Ovary (tissue), 9 donors: ENCODE measurements around the gene VAV2. TPM values are rescaled to one million over a fixed set of nuclear protein-coding genes. Genes with fewer than 3 reads are reported as not detected.

Experiments used
- DNase-seq, 5 donors: peaks; one replicate each; pipeline ENCODE4 v3.0.0-alpha.2; 2019 to 2020
- H3K27ac ChIP-seq, 2 donors: fragments of 200-600 bp; one replicate each; pipeline versions ENCODE4 v1.5.1 to v1.8.0; 2019 to 2022
- H3K27me3 ChIP-seq: fragments of 200-600 bp; one replicate; pipeline ENCODE4 v1.8.0; 2022
- H3K36me3 ChIP-seq: fragments of 200-600 bp; sonication (generic); one replicate; pipeline ENCODE4 v1.5.1; 2019
- H3K4me1 ChIP-seq: one replicate; pipeline ENCODE4 v1.8.1; 2013; ENCODE audit warnings: mild to moderate bottlenecking, moderate library complexity; ENCODE audit not compliant: insufficient read depth
- H3K4me3 ChIP-seq: fragments of 200-600 bp; sonication (generic); one replicate; pipeline ENCODE4 v1.5.1; 2017
- H3K9me3 ChIP-seq, 2 donors: fragments of 200-600 bp in 1 of 2; sonication (generic) in 1 of 2; one replicate each; pipeline versions ENCODE4 v1.5.1 to v1.8.1; 2013 to 2019; ENCODE audit warnings: mild to moderate bottlenecking in 1 of 2, moderate library complexity in 1 of 2
- EP300 ChIP-seq: sonication (generic); formaldehyde crosslinking; IDR thresholded peaks from one replicate; pipeline ENCODE4 v1.6.1; 2017; ENCODE audit warnings: antibody characterized with exemption
- POLR2A ChIP-seq: fragments of 450-650 bp; IDR thresholded peaks from one replicate; pipeline ENCODE4 v1.6.1; 2017; ENCODE audit warnings: antibody characterized with exemption, mild to moderate bottlenecking, moderate library complexity
- WGBS, 3 donors: extraction: QIAGEN DNeasy Blood & Tissue Kit in 1 of 3; methylation state at CpG; one replicate each; pipeline versions ENCODE4 v1.1.5 to v1.1.7; 2013 to 2017; 5-methylcytosine and 5-hydroxymethylcytosine counted together
- intact Hi-C, 4 donors: fragments of 100-400 bp; cut with DNase I; formaldehyde crosslinking; loops; one replicate each; pipeline versions ENCODE4 v1.11.0 to v1.15.1; 2022 to 2023
- polyA plus RNA-seq, 2 donors: library from polyadenylated mRNA; stranded (reverse); fragments of 200-250 nt in 1 of 2; fragments of 350-450 nt in 1 of 2; fragmentation: Illumina TruSeq in 1 of 2; extraction: RNeasy Lipid Tissue Mini Kit (QIAGEN cat#74804) in 1 of 2; gene quantifications; one replicate each; pipeline ENCODE4 v1.2.3, GENCODE V29; 2013 to 2014
- total RNA-seq, 7 donors: library from RNA; depleted of rRNA in 2 of 7; stranded (reverse); fragments of >200 nt in 2 of 7; fragmentation: NEBNext Ultra II Directional in 3 of 7; extraction: Animal tissue kit (Norgen Biotek cat#: 25700) in 3 of 7; gene quantifications; one replicate each; pipeline versions ENCODE4 v1.1.0 to v1.2.4, GENCODE V29; 2016 to 2023
- TF ChIP-seq, protein P1 (sequence below), 3 donors: fragments of 450-650 bp in 2 of 3; fragments of 200-600 bp in 1 of 3; IDR thresholded peaks; one replicate each; pipeline versions ENCODE4 v1.5.1 to v1.8.0; 2016 to 2022; ENCODE audit warnings: antibody characterized with exemption in 3 of 3, mild to moderate bottlenecking in 1 of 3
- donor health status: DM: no; HTN: no; CAD: no; lungs with moderate emphysema.
- donor health status: DM: no; HTN: no; CAD: no.
- donor health status: Bipolar disorder and iron deficiency.
- donor health status: DM: yes; HTN: yes; CAD: no.
- donor health status: DM: no; HTN: no; CAD: no.
- donor health status: DM: yes; HTN: yes; CAD: no.

Gene VAV2
- total and polyA plus RNA-seq, 9 donors = 3.7 to 14.1 (median 7.8) TPM

DNA sequence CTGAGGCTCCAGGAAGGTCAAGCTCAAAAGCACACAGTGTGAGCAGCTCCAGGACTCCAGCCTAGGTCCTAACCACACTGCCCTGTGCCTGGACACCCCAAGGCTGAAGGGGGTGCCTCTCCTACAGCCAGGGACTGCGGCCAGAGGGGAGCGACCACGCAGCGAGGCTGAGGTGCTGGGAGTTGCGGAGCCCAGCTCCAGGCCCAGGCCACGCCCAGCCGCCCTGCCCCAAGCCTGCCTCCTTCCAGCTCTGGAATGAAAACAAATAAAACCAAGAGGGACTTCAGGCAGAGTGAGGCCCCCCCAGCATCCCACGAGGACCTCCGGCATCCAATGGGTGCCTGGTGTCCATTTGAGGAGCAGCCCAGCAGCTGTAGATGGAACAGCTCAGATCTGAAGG is 15.2 kb downstream of the VAV2 start:
- H3K4me1 ChIP-seq = peaks cover 11% of the 10 kb centered on the region
- H3K4me3 ChIP-seq = no peak overlapping the region
- H3K27ac ChIP-seq = no peak overlapping the region
- DNase-seq = peak in 2 of 5 donors; percentile 11 to 21
- no peaks in the 10 kb centered on the region for H3K27me3 ChIP-seq
- 53 to 75% (median 72%) methylated on average over 9 of the region's 9 CpGs for WGBS, 3 donors
- no peaks in the 10 kb centered on the region for H3K36me3 ChIP-seq
- intact Hi-C loops = no loop called here
- TF ChIP-seq, protein P1, sequence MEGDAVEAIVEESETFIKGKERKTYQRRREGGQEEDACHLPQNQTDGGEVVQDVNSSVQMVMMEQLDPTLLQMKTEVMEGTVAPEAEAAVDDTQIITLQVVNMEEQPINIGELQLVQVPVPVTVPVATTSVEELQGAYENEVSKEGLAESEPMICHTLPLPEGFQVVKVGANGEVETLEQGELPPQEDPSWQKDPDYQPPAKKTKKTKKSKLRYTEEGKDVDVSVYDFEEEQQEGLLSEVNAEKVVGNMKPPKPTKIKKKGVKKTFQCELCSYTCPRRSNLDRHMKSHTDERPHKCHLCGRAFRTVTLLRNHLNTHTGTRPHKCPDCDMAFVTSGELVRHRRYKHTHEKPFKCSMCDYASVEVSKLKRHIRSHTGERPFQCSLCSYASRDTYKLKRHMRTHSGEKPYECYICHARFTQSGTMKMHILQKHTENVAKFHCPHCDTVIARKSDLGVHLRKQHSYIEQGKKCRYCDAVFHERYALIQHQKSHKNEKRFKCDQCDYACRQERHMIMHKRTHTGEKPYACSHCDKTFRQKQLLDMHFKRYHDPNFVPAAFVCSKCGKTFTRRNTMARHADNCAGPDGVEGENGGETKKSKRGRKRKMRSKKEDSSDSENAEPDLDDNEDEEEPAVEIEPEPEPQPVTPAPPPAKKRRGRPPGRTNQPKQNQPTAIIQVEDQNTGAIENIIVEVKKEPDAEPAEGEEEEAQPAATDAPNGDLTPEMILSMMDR (IDR thresholded peaks at IDR 0.05) = no peak
- TF ChIP-seq POLR2A (no peak), EP300 (no peak)
- no peaks in the 10 kb centered on the region for H3K9me3 ChIP-seq

DNA sequence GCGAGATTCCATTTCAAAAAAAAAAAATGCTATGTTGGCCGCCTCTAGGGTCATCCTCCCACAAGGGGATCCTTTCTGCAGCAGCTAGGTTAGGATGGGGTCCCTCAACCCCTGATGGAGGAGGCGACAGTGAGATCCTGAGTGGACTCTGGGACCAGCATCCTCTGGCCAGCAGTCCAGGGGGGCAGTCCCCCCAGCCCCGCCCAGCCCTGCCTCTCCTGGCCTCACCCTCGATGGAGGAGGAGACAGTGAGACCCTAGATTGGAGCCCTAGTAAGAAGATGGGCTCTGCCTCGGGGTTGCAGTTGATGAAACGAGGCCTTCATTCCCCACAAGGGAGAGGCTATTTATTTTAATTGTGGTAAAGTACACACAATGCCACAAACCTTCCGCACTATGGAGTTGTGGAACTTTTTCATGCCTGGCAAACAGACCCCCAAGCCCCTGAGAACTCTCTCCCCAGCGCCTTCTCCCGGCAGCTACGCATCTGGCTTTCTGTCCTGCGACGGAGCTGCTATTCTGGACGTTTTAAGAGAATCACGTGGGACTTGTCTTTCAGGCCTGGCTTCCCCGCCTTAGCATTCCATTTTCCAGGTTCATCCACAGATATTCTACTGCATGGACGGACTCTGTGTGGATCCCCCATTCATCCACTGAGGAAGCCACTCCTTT is 15.8 kb downstream of the VAV2 start:
- Histone ChIP-seq H3K9me3 (no peaks in the 10 kb centered on the region), H3K27ac (no peak overlapping the region), H3K36me3 (no peaks in the 10 kb centered on the region), H3K4me1 (peaks cover 11% of the 10 kb centered on the region), H3K27me3 (no peaks in the 10 kb centered on the region), H3K4me3 (no peak overlapping the region)
- intact Hi-C loops = no loop called here
- DNase-seq = peak in 1 of 5 donors; percentile 4
- no peak for TF ChIP-seq POLR2A
- TF ChIP-seq EP300 = no peak
- TF ChIP-seq, protein P1 (IDR thresholded peaks at IDR 0.05) = no peak
- 87 to 94% (median 94%) methylated on average over 17 of the region's 17 CpGs for WGBS, 3 donors

DNA sequence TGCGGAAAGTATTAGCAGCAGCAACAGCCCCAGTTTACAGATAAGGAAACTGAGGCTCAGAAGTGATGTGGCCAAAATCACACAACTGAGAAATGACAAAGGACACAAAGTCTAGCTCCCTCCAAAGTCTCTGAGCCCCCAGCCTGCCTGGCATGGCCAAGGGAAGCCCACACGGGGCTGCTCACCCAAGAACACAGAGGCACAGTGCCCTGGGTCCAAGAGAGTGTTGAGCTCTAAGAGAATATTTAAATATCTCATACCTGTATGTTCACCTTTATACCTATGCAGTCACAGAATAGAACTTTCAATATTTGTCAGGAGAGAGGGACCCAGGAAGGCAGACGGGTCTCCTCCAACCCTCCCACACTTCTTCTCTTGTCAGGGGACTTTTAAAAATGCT is 16.6 kb downstream of the VAV2 start:
- 90 to 98% (median 92%) methylated on average over 3 of the region's 3 CpGs for WGBS, 3 donors

DNA sequence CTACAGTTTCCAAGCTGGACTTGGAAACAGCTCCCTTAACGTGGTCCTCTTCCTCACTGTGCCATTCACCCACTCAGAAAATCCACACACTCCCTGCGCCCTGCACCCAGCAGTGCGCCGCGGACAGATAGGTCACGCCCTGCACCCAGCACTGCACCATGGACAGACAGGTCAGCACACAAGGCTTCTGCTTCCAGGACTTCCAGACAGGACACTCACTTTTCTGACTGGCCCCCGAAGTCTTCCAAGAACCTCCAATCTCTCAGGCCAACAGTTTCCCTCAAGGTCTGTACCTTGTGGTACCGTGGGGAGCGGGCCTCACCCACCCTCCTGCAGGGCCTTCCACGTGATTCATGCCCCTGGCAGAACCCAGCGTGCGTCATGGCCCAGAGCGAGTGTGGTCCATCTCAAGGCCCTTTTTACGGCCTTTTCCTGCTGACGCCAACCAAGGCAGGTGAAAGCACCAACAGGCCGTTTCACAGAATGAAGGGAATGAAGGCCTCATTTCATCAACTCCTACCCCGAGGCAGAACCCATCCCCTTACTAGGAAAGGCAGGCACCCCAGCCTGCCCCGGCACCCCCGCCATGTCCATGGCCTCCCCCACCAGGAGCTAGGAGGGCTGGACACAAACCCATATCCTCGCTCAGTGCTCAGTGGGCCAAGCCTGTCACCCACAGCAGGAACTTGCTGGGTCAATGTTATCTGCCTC is 17.3 kb downstream of the VAV2 start:
- TF ChIP-seq POLR2A (no peak), EP300 (no peak)
- TF ChIP-seq, protein P1 (IDR thresholded peaks at IDR 0.05) = no peak
- WGBS, 3 donors = 88 to 89% (median 89%) methylated on average over 20 of the region's 20 CpGs
- Histone ChIP-seq H3K36me3 (no peaks in the 10 kb centered on the region), H3K27me3 (no peaks in the 10 kb centered on the region), H3K27ac (no peak overlapping the region), H3K4me3 (no peak overlapping the region), H3K4me1 (peaks cover 7% of the 10 kb centered on the region), H3K9me3 (no peaks in the 10 kb centered on the region)
- peak in 2 of 5 donors; percentile 5 to 25 for DNase-seq
- intact Hi-C loops = no loop called here

More for the DNA sequence above, 16.6 kb downstream of the VAV2 start:
- peaks cover 11% of the 10 kb centered on the region for H3K4me1 ChIP-seq
- no peaks in the 10 kb centered on the region for H3K9me3 ChIP-seq
- DNase-seq = peak in 1 of 5 donors; percentile 2
- no peaks in the 10 kb centered on the region for H3K36me3 ChIP-seq
- no peak for TF ChIP-seq POLR2A
- TF ChIP-seq EP300 = no peak
- TF ChIP-seq, protein P1 (IDR thresholded peaks at IDR 0.05) = no peak
- no peak overlapping the region for H3K4me3 ChIP-seq
- intact Hi-C loops = no loop called here
- no peak overlapping the region for H3K27ac ChIP-seq
- no peaks in the 10 kb centered on the region for H3K27me3 ChIP-seq
